ENCODE results near the gene UBAC2.

DNA sequence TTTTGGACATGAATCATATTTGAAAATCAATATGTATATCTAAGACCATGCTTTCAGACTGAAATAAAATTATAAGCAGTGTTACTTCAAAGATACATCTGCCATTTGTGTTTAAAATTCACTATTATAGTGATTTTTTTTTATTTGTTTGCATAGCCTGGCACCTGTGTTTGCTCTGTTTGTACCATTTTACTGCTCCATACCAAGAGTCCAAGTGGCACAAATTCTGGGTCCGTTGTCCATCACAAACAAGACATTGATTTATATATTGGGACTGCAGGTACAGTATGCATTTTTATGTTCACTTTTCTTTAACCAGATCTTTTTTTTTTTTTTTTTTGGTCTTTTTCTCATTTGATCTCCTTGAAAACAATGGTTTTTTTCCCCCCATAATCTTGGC lies 113.3 kb downstream of the UBAC2 start:
- TF ChIP-seq ZNF565 (CRISPR knock-in tag; conservative IDR thresholded peaks at IDR 0.05; ENCODE audit: low read depth): no peak
- TF ChIP-seq ZFP3 (CRISPR knock-in tag; IDR thresholded peaks at IDR 0.05): no peak
- TF ChIP-seq, protein P1, sequence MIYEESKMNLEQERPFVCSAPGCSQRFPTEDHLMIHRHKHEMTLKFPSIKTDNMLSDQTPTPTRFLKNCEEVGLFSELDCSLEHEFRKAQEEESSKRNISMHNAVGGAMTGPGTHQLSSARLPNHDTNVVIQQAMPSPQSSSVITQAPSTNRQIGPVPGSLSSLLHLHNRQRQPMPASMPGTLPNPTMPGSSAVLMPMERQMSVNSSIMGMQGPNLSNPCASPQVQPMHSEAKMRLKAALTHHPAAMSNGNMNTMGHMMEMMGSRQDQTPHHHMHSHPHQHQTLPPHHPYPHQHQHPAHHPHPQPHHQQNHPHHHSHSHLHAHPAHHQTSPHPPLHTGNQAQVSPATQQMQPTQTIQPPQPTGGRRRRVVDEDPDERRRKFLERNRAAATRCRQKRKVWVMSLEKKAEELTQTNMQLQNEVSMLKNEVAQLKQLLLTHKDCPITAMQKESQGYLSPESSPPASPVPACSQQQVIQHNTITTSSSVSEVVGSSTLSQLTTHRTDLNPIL (CRISPR knock-in tag; IDR thresholded peaks at IDR 0.05; ENCODE audit: low read depth): no peak
- TF ChIP-seq GLIS3 (CRISPR knock-in tag; IDR thresholded peaks at IDR 0.05): no peak
- TF ChIP-seq, protein P2, sequence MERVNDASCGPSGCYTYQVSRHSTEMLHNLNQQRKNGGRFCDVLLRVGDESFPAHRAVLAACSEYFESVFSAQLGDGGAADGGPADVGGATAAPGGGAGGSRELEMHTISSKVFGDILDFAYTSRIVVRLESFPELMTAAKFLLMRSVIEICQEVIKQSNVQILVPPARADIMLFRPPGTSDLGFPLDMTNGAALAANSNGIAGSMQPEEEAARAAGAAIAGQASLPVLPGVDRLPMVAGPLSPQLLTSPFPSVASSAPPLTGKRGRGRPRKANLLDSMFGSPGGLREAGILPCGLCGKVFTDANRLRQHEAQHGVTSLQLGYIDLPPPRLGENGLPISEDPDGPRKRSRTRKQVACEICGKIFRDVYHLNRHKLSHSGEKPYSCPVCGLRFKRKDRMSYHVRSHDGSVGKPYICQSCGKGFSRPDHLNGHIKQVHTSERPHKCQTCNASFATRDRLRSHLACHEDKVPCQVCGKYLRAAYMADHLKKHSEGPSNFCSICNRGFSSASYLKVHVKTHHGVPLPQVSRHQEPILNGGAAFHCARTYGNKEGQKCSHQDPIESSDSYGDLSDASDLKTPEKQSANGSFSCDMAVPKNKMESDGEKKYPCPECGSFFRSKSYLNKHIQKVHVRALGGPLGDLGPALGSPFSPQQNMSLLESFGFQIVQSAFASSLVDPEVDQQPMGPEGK (CRISPR knock-in tag; IDR thresholded peaks at IDR 0.05; ENCODE audit: borderline replicate concordance): no peak
- no peak for TF ChIP-seq CSDC2 (CRISPR knock-in tag; IDR thresholded peaks at IDR 0.05)
- TF ChIP-seq ZFP30 (CRISPR knock-in tag; IDR thresholded peaks at IDR 0.05): no peak
- TF ChIP-seq, protein P3, sequence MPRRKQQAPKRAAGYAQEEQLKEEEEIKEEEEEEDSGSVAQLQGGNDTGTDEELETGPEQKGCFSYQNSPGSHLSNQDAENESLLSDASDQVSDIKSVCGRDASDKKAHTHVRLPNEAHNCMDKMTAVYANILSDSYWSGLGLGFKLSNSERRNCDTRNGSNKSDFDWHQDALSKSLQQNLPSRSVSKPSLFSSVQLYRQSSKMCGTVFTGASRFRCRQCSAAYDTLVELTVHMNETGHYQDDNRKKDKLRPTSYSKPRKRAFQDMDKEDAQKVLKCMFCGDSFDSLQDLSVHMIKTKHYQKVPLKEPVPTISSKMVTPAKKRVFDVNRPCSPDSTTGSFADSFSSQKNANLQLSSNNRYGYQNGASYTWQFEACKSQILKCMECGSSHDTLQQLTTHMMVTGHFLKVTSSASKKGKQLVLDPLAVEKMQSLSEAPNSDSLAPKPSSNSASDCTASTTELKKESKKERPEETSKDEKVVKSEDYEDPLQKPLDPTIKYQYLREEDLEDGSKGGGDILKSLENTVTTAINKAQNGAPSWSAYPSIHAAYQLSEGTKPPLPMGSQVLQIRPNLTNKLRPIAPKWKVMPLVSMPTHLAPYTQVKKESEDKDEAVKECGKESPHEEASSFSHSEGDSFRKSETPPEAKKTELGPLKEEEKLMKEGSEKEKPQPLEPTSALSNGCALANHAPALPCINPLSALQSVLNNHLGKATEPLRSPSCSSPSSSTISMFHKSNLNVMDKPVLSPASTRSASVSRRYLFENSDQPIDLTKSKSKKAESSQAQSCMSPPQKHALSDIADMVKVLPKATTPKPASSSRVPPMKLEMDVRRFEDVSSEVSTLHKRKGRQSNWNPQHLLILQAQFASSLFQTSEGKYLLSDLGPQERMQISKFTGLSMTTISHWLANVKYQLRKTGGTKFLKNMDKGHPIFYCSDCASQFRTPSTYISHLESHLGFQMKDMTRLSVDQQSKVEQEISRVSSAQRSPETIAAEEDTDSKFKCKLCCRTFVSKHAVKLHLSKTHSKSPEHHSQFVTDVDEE (CRISPR knock-in tag; IDR thresholded peaks at IDR 0.05): no peak
- TF ChIP-seq ARNTL (CRISPR knock-in tag; IDR thresholded peaks at IDR 0.05; ENCODE audit: borderline replicate concordance, low read depth): no peak
- no peak for TF ChIP-seq PPARA (CRISPR knock-in tag; IDR thresholded peaks at IDR 0.05; ENCODE audit: borderline replicate concordance)
- no peak for TF ChIP-seq SNAI2 (CRISPR knock-in tag; IDR thresholded peaks at IDR 0.05)
- TF ChIP-seq OSR1 (CRISPR knock-in tag; IDR thresholded peaks at IDR 0.05): no peak
- TF ChIP-seq BACH2 (CRISPR knock-in tag; IDR thresholded peaks at IDR 0.05; ENCODE audit: borderline replicate concordance): no peak
